Stimulated activated CD4-positive, alpha-beta T cell treated with anti-CD3 and anti-CD28 coated beads, Interleukin-4, amount 100 ng/mL, for 48 hours (primary cell): ENCODE results near the gene PLEK.
"Not testable (repeated sequence)": the region's sequence is repeated elsewhere in the genome, so short reads cannot be mapped to it uniquely, and the experiment has no call there.

Experiments used
- DNase-seq, 2 donors: peaks; one replicate each; pipeline ENCODE4 v3.0.0-alpha.2; 2020; ENCODE audit warnings: low read depth in 2 of 2

The PLEK gene

GRCh38 chr2:68441179-68441993 is 76.3 kb downstream of the PLEK start:
- peak; percentile 77 to 81 for DNase-seq

- no peak for DNase-seq
Measured at GRCh38 chr2:68441994-68442322, 76.9 kb downstream of the PLEK start.

DNA sequence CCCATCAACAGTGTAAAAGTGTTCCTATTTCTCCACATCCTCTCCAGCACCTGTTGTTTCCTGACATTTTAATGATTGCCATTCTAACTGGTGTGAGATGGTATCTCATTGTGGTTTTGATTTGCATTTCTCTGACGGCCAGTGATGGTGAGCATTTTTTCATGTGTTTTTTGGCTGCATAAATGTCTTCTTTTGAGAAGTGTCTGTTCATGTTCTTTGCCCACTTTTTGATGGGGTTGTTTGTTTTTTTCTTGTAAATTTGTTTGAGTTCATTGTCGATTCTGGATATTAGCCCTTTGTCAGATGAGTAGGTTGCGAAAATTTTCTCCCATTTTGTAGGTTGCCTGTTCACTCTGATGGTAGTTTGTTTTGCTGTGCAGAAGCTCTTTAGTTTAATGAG is 81.3 kb downstream of the PLEK start:
- DNase-seq: not testable (repeated sequence)
